Calu3 (cell line): Measurements from ENCODE around the gene ZNF785. TPM values are rescaled to one million over a fixed set of nuclear protein-coding genes. Genes with fewer than 3 reads are reported as not detected.
"Not testable (repeated sequence)": the region's sequence is repeated elsewhere in the genome, so short reads cannot be mapped to it uniquely, and the experiment has no call there.

Experiments used
- BruUV-seq: library from RNA; stranded (reverse); fragments of 400-500 nt; replicated peaks from 2 replicates; lab custom pipeline; 2021; lab: Mats Ljungman, UMichigan
- CTCF ChIA-PET: fragments of 300-600 bp; sonication (Branson Sonifier 250); formaldehyde crosslinking; loops from one replicate; lab custom pipeline; 2022; ENCODE audit warnings: antibody characterized with exemption; lab: Charles Lee
- DNase-seq: peaks from one replicate; pipeline ENCODE4 v3.0.0; 2022
- H3K27ac Mint-ChIP-seq: one replicate; pipeline ENCODE4 v1.8.0; 2022; ENCODE audit warnings: mixed read lengths; ENCODE audit not compliant: unreplicated experiment
- H3K27me3 Mint-ChIP-seq: one replicate; pipeline ENCODE4 v1.8.0; 2022; ENCODE audit warnings: mixed read lengths; ENCODE audit not compliant: unreplicated experiment
- H3K36me3 Mint-ChIP-seq: one replicate; pipeline ENCODE4 v1.8.0; 2022; ENCODE audit warnings: mild to moderate bottlenecking, moderate library complexity, mixed read lengths; ENCODE audit not compliant: insufficient read depth, unreplicated experiment
- H3K4me1 Mint-ChIP-seq: one replicate; pipeline ENCODE4 v1.8.0; 2022; ENCODE audit warnings: mild to moderate bottlenecking, low read depth, mixed read lengths; ENCODE audit not compliant: unreplicated experiment
- H3K4me3 Mint-ChIP-seq: one replicate; pipeline ENCODE4 v1.8.0; 2022; ENCODE audit warnings: mild to moderate bottlenecking, low read depth, moderate library complexity, mixed read lengths; ENCODE audit not compliant: unreplicated experiment
- H3K9me3 Mint-ChIP-seq: one replicate; pipeline ENCODE4 v1.8.0; 2022; ENCODE audit warnings: low read depth, mixed read lengths; ENCODE audit not compliant: unreplicated experiment
- CTCF ChIP-seq: fragments of 200-600 bp; IDR thresholded peaks from one replicate; pipeline ENCODE4 v1.8.0; 2022; ENCODE audit warnings: antibody characterized with exemption; ENCODE audit not compliant: unreplicated experiment
- intact Hi-C: fragments of 100-400 bp; cut with micrococcal nuclease; formaldehyde crosslinking; loops from one replicate; pipeline ENCODE4 v1.10.0; 2022; ENCODE audit not compliant: unreplicated experiment
- total RNA-seq: library from RNA; stranded (reverse); gene quantifications from 2 replicates; pipeline ENCODE4 v1.2.3, GENCODE V29; 2022

ZNF785 gene
- total RNA-seq, 1 experiment from 2014 or later = 22.2 TPM

- Mint-ChIP-seq H3K4me3 (no peak overlapping the region), H3K36me3 (peaks cover 51% of the 10 kb centered on the region), H3K27ac (no peak overlapping the region), H3K4me1 (no peaks in the 10 kb centered on the region), H3K27me3 (no peaks in the 10 kb centered on the region), H3K9me3 (peaks cover 2% of the 10 kb centered on the region)
- intact Hi-C loops = no loop called here
- no TSS peak for BruUV-seq
- CTCF ChIA-PET = interaction anchor here (0.9 kb wide), 1 partner anchor 10 kb away, joined by 3 read pairs; the partner anchor contains the start of gene ZNF689
- TF ChIP-seq CTCF = no peak
- DNase-seq = no peak
Observed at GRCh38 chr16:30600929-30601328, 15.4 kb upstream of the ZNF785 start.

DNA sequence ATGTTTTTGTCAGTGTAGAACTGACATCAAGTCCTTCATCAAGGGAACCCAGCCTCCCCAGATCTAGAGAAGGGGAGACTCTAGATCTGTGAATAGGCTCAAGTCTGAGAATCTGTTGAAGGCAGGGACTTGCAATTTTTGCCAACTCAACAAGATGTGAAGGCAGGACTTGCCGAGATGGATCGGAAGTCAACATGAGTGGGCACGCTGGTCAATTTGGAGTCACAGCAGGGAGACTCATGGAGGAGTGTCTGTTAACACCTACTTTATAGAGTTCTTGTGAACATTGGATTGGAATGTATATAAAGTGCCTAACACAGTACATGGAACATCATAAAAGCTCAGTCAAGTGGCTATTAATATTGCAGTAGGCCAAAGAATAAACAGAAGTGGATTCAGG, 14.7 kb upstream of the ZNF785 start:
- Mint-ChIP-seq H3K9me3 (peaks cover 2% of the 10 kb centered on the region), H3K27me3 (no peaks in the 10 kb centered on the region), H3K4me1 (no peaks in the 10 kb centered on the region), H3K4me3 (no peak overlapping the region), H3K27ac (no peak overlapping the region), H3K36me3 (peaks cover 44% of the 10 kb centered on the region)
- CTCF ChIA-PET = interaction anchor here (0.9 kb wide), 1 partner anchor 10 kb away, joined by 3 read pairs; the partner anchor contains the start of gene ZNF689
- no peak for TF ChIP-seq CTCF
- intact Hi-C loops = no loop called here
- no peak for DNase-seq
- BruUV-seq = no TSS peak

DNA sequence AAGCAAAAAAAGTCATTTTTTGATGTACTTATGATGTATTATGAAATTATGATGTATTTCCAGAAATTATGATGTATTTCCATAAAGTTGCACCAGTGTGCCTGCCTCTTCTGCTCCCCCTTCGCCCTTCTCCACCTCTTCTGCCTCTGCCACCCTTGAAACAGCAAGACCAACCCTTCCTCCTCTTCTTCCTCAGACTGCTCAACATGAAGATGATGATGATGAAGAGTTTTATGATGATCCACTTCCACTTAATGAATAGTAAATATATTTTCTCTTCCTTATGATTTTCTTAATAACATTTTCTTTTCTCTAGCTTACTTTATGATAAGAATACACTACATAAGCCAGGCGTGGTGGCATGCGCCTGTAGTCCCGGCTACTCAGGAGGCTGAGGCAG, 7.4 kb upstream of the ZNF785 start:
- no peak overlapping the region for H3K27ac Mint-ChIP-seq
- BruUV-seq = no TSS peak
- no peak for TF ChIP-seq CTCF
- no peak for DNase-seq
- CTCF ChIA-PET = no interaction called here
- H3K4me1 Mint-ChIP-seq = no peaks in the 10 kb centered on the region
- peaks cover 12% of the 10 kb centered on the region for H3K36me3 Mint-ChIP-seq
- no peak overlapping the region for H3K4me3 Mint-ChIP-seq
- no peaks in the 10 kb centered on the region for H3K9me3 Mint-ChIP-seq
- intact Hi-C loops = no loop called here
- no peaks in the 10 kb centered on the region for H3K27me3 Mint-ChIP-seq

- H3K27me3 Mint-ChIP-seq, H3K27ac Mint-ChIP-seq, H3K4me3 Mint-ChIP-seq, H3K4me1 Mint-ChIP-seq, BruUV-seq, DNase-seq, H3K9me3 Mint-ChIP-seq, intact Hi-C loops: not testable (repeated sequence)
- CTCF ChIA-PET = interaction anchor here (0.7 kb wide), 1 partner anchor 705 kb away, joined by 3 read pairs; no protein-coding TSS in a partner anchor
- H3K36me3 Mint-ChIP-seq = peaks cover 22% of the 10 kb centered on the region
Observed at GRCh38 chr16:30590869-30591268, 5.4 kb upstream of the ZNF785 start.

GRCh38 chr16:30589582-30589981, 4.1 kb upstream of the ZNF785 start:
- BruUV-seq, H3K27ac Mint-ChIP-seq, DNase-seq, CTCF ChIA-PET, H3K9me3 Mint-ChIP-seq, H3K4me3 Mint-ChIP-seq, H3K4me1 Mint-ChIP-seq, H3K27me3 Mint-ChIP-seq: not testable (repeated sequence)
- intact Hi-C loops = loop anchor here (10.0 kb wide), 1 partner anchor 155 kb away; the partner anchor contains the start of gene DCTPP1
- H3K36me3 Mint-ChIP-seq = peaks cover 35% of the 10 kb centered on the region
